ENCODE results near the gene STAG3. TPM values are rescaled to one million over a fixed set of nuclear protein-coding genes. Genes with fewer than 3 reads are reported as not detected.
"Not testable (repeated sequence)": the region's sequence is repeated elsewhere in the genome, so short reads cannot be mapped to it uniquely, and the experiment has no call there.

Gene STAG3
- total RNA-seq, 4 donors from 2014 or later, result 4.2 to 8.2 (median 6.5) TPM

DNA sequence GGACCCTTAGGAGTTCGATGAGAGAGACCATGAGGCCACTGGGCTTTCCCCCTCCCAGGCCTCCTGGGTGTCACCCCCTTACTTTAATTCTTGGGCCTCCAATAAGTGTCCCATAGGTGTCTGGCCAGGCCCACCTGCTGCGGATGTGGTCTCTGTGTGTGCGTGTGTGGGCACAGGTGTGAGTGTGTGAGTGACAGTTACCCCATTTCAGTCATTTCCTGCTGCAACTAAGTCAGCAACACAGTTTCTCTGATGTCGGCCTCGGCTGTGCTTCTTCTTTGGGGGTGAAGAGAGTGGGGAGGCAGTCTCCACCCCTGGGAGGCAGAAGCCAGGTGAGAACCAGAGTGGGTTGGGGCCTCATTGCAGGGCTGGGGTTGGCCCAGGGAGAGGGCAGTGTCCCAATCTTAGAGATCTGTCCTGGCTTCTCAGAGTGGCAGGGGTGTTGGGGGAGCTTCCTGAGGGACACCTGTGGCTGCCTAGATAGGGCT lies 43.6 kb downstream of the STAG3 start:
- Histone ChIP-seq H3K4me1 (peaks cover 0 to 6% (median 0%) of the 10 kb centered on the region in 4 donors), H3K4me3 (peak overlapping the region in 1 of 4 donors; percentile 44), H3K27ac (peak overlapping the region in 1 of 4 donors; percentile 85), H3K27me3 (no peaks in the 10 kb centered on the region), H3K9me3 (no peaks in the 10 kb centered on the region), H3K36me3 (peaks cover 0 to 59% (median 0%) of the 10 kb centered on the region in 3 donors)
- 81 to 91% methylated on average over 5 of the region's 5 CpGs for WGBS, 2 donors
- no peak for DNase-seq (ENCODE audit: low spot score in 2 of 2)
- TF ChIP-seq POLR2A (IDR thresholded peaks at IDR 0.05) (no peak), CTCF (IDR thresholded peaks at IDR 0.05) (no peak), EP300 (IDR thresholded peaks at IDR 0.05) (no peak)

- TF ChIP-seq EP300 (IDR thresholded peaks at IDR 0.05), result no peak
- no peak for TF ChIP-seq CTCF (IDR thresholded peaks at IDR 0.05)
- TF ChIP-seq POLR2A (IDR thresholded peaks at IDR 0.05), result no peak
- Histone ChIP-seq H3K4me1 (no peaks in the 10 kb centered on the region), H3K4me3 (peak overlapping the region in 1 of 4 donors; percentile 15), H3K36me3 (peaks cover 0 to 61% (median 0%) of the 10 kb centered on the region in 3 donors), H3K9me3 (no peaks in the 10 kb centered on the region), H3K27ac (peak overlapping the region in 1 of 4 donors; percentile 80), H3K27me3 (no peaks in the 10 kb centered on the region)
- WGBS, 2 donors, result 88% methylated on average over 12 to 14 of the region's 14 CpGs
- no peak for DNase-seq (ENCODE audit: low spot score in 2 of 2)
These were observed 44.2 kb downstream of the STAG3 start for GRCh38 chr7:100221767-100222444.

- no peak for DNase-seq (ENCODE audit: low spot score in 2 of 2)
- Histone ChIP-seq H3K9me3 (no peaks in the 10 kb centered on the region), H3K27ac (peak overlapping the region in 1 of 4 donors; percentile 80), H3K4me3 (no peak overlapping the region), H3K27me3 (no peaks in the 10 kb centered on the region), H3K36me3 (peaks cover 0 to 67% (median 0%) of the 10 kb centered on the region in 3 donors), H3K4me1 (no peaks in the 10 kb centered on the region)
- TF ChIP-seq CTCF (IDR thresholded peaks at IDR 0.05), result no peak
- TF ChIP-seq POLR2A (IDR thresholded peaks at IDR 0.05), result no peak
- TF ChIP-seq EP300 (IDR thresholded peaks at IDR 0.05), result no peak
- 87 to 89% methylated on average over 13 of the region's 13 CpGs for WGBS, 2 donors
These were observed 44.9 kb downstream of the STAG3 start for GRCh38 chr7:100222445-100223132.

DNA sequence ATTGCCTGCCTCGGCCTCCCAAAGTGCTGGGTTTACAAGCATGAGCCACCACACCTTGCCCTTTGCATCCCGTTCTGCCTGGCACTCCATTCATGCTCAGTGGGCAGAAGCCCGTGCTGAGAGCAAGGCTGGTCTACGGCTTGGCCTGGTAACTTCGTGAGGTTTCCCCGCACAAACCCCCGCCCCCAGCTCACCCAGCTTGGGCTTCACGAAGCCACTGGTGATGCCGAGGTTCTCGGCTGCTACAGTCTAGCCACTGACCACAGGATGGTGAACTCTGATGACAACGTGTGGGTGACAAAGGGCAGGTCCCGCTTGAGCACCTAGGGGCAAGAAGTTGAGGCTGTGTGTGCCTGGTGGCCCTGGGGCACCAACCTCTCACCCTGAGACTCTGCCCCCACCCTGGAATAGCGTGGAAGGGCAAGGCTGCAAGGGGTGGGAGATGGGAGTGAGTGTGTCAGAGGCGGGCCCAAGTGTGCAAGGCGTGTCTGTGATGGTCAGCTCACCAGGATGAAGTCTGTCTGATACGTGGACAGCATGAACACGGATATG lies 45.7 kb downstream of the STAG3 start:
- peaks cover 0 to 71% (median 0%) of the 10 kb centered on the region in 3 donors for H3K36me3 ChIP-seq
- H3K4me1 ChIP-seq; H3K27ac ChIP-seq; H3K4me3 ChIP-seq; DNase-seq (ENCODE audit: low spot score in 2 of 2); H3K9me3 ChIP-seq; H3K27me3 ChIP-seq: not testable (repeated sequence)
- WGBS, 2 donors, result 89 to 95% methylated on average over 12 to 17 of the region's 17 CpGs

DNA sequence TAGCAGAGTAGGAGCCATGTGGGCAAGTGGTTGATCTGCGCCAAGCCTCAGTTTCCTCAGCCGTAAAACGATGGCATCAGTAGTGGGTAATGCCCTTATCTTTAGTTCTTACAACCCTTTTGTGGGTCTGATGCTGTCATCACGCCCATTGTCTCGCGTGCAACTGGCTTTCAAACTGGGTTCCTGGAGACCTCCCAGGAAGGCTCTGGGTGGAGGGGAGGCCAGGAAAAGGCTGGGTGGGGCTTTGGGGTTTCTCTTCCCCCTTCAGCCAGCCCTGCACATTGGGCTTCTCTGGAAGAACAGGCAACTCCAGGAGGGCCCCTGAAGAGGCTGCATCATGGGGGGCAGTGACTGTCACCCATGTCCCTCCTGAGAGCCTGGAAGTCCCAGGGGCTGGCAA lies 47.2 kb downstream of the STAG3 start:
- DNase-seq (ENCODE audit: low spot score in 2 of 2); H3K9me3 ChIP-seq; H3K4me3 ChIP-seq; H3K4me1 ChIP-seq; H3K27me3 ChIP-seq; H3K27ac ChIP-seq: not testable (repeated sequence)
- H3K36me3 ChIP-seq, result peaks cover 0 to 62% (median 0%) of the 10 kb centered on the region in 3 donors
- WGBS, 2 donors, result 83 to 90% methylated on average over 6 of the region's 6 CpGs

- Histone ChIP-seq H3K36me3 (peaks cover 0 to 25% (median 0%) of the 10 kb centered on the region in 3 donors), H3K4me1 (peaks cover 0 to 13% (median 0%) of the 10 kb centered on the region in 4 donors)
- not testable (repeated sequence) for H3K4me3 ChIP-seq; DNase-seq (ENCODE audit: low spot score in 2 of 2); H3K27ac ChIP-seq; H3K27me3 ChIP-seq; H3K9me3 ChIP-seq
- WGBS, 2 donors, result 82 to 88% methylated on average over 8 of the region's 8 CpGs
These were observed 57.1 kb downstream of the STAG3 start for GRCh38 chr7:100234660-100235317.

DNA sequence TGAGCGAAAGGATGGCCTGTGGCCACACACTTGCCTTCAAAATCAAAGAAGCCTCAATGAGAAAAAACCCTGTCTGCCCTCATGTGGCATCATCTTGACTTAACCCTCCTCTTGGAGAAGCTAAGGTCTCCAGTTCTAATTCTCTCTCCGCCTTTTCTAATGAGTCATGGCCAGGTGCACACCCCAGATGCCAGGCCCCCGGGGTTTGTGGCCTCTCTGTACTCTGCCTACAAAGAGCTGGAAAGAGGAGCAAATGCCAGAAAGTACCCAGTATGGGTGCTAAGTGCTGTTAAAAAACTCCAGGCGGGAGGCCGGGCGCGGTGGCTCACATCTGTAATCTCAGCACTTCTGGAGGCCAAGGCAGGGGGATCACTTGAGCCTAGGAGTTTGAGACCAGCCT lies 62.3 kb downstream of the STAG3 start:
- not testable (repeated sequence) for H3K9me3 ChIP-seq; H3K36me3 ChIP-seq; H3K4me3 ChIP-seq; H3K27me3 ChIP-seq; DNase-seq (ENCODE audit: low spot score in 2 of 2); H3K27ac ChIP-seq
- WGBS, 2 donors, result 96% methylated on average over 7 of the region's 7 CpGs
- peaks cover 0 to 41% (median 7%) of the 10 kb centered on the region in 4 donors for H3K4me1 ChIP-seq

DNA sequence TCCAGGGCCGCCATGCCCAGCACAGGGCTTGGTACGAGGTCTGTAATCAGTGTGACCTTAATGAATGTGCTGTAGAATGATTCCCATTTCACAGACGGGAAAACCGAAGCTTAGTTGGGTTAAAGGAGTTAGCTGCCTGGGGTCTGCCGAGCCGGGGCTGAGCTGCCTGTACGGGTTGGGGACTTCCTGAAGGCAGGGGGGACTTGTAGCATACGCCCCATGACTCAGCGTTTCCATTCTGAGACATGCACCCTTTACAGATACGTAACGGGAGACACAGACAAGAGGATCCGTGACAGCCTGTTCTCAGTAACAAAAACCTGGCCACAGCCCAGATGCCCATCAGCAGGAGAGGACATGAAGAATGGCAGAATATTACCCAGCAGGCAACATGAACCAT lies 65.7 kb downstream of the STAG3 start:
- 72 to 77% methylated on average over 11 to 12 of the region's 12 CpGs for WGBS, 2 donors
- H3K9me3 ChIP-seq; H3K27ac ChIP-seq; H3K4me3 ChIP-seq; DNase-seq (ENCODE audit: low spot score in 2 of 2); H3K27me3 ChIP-seq; H3K36me3 ChIP-seq: not testable (repeated sequence)
- peaks cover 0 to 42% (median 7%) of the 10 kb centered on the region in 4 donors for H3K4me1 ChIP-seq

DNA sequence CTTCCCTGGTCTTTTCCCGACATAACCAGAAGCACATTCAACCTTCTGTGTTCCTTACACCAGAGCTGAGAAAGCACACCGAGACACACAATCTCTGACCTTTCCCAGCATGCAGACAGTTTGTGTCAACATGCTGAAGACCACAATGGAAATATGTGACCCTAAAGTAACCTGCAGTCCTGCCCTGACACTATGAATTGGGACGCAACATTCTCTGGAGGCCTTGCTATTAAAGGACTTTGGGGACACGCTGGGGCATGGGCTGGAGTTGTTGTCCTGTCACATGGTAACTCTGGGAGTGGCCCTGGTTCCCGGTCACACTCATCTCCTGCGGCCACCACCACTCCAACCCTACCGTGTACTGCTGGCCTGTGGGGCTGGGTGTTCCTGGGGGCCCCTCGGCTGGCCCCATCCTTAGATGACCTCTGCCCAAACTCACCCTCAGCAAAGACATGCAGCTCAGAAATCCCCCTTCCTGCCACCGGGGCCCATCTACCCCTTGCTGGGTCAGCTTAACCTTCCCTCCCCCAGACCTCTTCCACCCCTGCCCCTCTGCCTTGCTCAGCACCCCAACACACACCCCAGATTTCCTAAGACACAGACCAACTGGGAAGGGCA lies 67.4 kb downstream of the STAG3 start:
- H3K27ac ChIP-seq, result peak overlapping the region in 1 of 4 donors; percentile 43
- H3K27me3 ChIP-seq; H3K4me3 ChIP-seq; H3K36me3 ChIP-seq; H3K9me3 ChIP-seq; DNase-seq (ENCODE audit: low spot score in 2 of 2): not testable (repeated sequence)
- H3K4me1 ChIP-seq, result peaks cover 0 to 42% (median 7%) of the 10 kb centered on the region in 4 donors
- 34 to 48% methylated on average over 9 of the region's 9 CpGs for WGBS, 2 donors
